GF-D8 (cell line): ENCODE measurements around the gene IQSEC1.

ENCODE experiments used
- DNase-seq: peaks from one replicate; lab custom pipeline; 2025; lab: John Stamatoyannopoulos, UW

IQSEC1 gene

DNA sequence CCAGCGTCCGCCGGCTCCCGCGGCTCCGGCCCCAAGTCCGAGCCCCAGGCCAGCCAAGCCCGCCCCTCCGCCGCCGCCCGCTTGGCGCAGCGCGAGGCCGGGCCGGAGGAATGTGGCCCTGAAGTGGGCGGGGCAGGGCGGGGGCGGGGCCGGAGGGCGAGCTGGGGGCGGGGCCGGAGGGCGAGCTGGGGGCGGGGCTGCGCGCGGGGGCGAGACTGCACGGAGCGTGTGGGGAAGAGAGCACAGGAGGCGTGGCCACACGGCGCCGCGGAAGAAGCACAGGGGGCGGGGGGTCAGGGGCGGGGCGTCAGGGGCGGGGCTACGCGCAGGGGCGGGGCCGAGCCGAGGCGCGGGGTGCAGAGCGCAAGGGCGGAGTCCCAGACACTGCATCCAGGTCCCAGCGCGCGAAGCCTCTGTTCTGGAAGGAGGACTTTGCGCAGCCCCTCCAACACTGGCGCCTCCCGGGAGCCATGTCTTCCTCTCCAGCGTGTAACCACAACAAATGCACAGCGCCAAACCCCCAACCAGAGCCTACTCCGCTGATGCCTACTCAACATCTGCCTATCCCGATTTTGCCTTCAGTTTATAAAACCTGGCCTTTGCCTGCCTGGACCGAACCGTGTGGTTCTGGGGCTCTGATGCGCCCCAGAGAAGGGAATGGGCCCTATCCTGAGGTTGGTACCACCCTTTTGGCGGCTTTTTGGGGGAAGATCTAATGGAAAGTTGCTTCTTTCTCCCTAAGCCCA is 105.5 kb downstream of the IQSEC1 start:
- DNase-seq = peak; percentile 54

DNA sequence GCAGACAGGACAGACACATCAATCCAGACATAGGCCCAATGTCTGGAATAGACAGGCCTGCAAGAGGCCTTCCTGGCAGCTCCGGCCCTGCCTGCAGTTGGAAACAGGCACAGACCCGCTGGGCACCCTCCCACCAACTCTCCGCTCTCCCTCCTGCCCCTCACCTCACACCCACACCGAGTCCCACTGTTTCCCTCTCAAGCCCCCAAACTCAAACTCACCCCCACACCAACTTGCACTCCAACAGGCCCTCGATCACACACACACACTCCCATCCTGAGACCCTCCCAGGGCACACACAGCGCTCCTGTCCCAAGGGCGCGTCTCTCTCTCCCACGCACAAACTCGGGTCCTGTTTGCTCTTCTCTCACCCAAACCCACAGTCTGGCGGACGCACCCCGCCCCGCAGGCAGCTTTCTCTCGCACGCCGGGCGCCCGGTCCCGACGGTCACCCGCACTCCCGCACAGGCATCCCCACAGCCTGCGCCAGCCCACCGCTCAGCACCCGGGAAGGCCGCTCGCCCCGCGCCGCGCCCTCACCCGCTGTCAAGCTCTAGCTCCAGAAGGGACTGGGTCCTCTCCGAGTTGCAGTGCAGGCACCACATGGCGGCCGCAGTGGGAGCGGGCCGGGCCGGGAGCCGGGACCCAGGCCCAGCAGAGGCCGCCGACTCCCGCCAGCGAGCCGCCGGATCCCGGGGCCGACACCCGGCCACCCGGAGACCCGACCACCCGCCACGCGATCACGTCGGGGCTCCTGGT is 106.2 kb downstream of the IQSEC1 start:
- no peak for DNase-seq

DNA sequence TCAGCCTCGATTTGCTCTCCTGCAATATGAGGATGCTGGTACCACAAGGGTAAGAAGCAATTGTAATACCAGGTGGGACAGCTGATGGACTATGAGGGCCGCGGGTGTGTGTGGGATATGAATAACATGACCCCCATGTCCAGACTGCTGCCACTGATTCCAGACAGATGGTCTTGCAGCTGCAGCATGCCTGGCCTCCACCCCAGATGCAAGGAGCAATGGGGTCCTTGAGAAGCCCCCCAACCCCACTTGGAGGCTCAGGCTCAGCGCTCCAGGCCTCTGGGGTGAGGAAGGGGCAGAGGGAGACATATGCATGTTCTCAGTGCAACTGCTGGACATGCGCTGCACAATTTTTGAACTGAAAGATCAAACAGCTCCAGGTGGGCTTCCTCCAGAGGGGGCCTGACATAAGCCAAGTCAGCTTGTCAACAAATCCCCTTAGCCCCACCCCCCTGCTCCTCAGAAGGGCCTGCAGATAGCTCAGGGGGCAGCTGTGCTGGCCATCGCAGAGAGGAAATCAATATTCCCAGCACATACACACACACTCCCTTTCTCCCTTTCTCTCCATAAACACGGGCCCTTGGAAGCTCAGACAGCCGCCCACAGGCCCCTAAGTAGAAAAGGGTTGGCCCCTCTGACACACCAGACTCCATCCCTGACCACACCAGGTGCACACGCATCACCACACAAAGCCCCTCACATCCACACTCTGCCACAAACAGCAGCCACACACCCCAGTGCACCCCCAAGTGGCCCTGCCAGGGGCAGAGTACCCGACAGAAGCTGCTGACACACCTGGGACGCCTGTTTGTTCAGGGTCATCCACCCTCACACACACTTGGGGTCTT is 107.0 kb downstream of the IQSEC1 start:
- DNase-seq = no peak

DNA sequence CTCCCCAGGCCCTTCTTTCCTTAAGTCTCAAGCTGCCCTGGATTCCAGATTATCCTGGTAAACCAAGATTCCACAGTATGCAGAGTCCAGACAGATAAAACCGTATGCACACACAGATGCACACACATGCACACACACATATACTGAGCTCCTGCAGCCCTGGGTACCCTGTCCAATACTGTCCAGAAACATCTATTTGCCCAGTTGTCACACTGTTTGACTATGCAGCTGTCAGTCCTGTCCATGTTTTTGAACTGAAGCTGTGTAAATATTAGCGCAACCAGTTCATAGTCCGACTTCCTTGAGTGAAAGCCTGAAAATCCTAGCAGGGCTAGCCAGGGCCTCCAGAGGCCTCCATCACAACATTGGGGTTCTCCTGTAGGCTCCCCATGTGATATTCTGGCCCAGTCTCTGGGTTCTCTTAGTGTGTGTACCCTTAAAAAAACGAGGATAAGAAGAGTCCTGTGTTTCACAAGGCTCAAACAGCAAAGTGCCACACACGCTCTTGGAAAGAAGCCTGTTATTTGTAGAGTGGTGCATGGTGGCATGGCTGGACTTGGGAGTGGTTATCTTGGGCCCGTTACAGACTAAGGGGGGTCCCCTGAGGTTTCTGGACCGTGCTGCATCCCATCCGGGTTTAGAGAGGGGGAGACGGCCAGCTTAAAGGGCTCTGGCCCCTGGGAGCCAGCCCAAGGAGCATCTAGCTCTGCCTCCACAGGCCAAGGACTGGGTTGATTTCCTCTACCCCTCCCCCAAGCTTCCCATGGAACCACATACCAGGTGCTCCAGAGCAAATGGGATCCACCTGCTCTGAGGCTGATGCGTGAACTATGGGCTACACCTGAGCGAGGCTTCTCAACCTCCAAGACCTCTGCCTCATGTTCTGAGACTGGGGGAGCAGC is 108.3 kb downstream of the IQSEC1 start:
- no peak for DNase-seq

DNA sequence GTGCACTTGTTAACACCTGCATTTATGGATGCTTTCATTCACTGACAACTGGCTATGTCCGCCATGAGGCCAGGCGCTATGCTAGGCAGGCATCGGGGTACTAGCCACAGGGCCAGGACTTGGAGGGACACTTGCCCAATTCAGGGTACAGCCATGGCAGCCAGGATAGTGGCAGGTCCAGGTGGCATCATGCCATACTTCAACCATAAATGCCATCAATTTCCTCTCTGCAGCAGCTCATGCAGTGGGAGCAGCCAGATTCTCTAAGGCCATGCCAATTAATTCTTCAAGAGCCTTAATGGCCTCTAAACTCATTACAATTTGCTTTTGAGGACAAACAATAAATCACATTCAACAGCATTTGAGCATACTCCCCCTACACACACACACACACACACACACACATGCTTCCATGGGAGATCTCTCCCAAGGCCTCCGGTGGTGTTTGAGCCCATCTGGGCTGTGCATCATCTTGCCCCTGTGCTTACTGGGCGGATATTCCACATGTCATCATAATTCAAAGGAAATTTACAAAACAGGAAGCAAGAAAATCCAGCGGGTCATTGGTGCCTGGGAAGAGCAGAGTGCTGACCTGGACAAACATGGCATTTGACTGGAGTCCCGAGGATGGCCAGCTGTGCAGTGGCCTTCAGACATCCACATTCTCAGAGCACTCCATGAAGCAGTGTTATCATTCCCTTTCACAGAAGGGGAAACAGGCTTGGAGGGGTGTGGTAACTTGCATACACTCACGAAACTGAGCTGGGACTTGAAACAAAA is 109.1 kb downstream of the IQSEC1 start:
- DNase-seq = no peak

DNA sequence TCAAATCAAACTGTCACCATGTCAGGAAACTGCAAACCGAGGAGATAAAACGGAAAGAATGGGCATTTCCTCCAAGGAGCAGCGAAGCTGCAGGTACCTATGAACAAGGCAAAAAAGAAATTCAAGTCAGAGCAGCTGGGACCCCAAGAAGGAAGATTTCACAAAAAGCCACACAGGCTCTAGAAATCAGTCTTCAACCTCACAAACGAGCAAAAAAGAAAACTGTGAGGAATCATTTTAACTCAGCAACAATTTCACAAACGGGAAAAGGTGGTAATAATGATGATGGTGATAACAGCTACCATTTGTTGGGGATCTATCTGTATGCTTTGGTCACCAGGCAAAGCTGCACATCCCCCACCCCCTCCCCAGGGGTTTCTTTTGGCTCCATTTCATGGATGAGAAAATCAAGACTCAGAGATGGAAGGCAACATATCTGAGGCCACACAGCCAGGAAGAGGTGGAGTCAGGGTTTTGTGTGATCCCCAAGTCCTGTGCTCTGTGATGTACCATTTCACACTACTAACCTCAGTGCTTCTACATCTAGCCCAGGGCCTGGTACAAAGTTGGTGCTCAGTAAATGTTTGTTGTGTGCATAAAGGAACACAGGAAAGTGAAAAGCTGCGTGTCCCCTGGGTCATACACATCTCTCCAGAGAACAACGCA is 109.9 kb downstream of the IQSEC1 start:
- no peak for DNase-seq

DNA sequence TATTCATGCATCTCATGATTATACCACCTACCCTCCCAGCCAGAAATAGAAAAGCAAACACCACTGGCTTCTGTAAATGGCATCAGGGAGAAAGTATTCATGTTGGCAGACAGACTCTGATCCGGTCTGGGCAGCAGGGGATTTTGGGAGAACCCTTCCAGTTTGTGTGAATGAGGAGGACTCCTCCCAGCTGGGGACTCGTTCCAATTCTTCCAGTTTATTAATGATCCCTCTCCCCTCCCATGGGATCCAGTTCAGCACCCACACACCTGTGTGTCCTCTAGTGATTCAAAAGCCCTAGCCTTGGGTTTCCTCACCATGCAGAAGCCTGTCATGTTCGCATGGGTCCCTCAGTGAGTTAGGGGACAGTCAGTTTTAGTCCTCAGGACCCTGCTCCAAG is 110.9 kb downstream of the IQSEC1 start:
- no peak for DNase-seq

DNA sequence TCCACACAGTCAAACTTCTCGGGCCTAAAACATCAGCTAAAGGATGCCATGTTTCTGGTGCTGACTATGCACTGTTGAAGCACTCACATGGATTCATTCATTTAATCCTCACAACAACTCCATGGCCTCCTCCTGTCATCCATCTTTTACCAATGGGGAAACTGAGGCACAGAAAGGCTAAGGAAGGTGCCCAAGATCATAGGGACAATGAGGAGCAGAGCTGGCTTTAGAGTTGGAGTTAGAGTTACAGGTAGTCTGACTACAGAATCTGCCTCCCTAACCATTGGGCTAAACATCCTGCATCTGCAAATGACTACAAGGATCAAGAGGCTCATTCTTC is 111.6 kb downstream of the IQSEC1 start:
- DNase-seq = no peak

DNA sequence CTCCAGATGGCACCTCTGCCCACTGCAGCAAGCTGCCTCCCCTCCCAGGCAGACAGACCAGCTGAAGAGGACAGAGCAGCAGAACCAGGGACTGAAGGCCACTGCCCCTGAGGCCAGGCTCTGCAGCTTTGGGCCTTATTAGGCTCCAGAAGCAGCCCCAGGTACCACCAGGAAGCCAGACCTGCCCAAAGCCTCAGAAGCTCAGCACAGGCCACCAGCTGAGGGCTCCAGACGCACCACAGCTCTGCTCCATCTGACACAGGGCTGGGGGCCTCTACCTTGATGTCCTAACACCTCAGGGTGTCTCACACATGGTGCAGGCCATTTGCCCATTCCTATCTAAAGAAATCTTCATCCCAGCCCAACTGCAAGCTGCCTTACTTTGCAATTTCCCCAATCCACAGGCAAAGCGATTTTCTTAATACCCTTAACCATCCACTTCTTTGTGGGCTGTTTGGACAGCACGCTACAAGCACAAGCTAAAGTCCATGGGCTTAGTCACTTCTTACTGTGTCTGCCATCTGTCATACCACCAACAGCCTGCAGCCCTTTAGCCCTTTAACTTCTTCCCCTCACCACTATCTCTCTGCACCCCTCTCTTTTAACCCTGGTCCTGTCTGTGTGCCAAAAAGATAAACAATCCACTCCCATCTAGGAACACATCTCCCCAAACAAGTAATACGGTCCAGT is 112.1 kb downstream of the IQSEC1 start:
- no peak for DNase-seq

DNA sequence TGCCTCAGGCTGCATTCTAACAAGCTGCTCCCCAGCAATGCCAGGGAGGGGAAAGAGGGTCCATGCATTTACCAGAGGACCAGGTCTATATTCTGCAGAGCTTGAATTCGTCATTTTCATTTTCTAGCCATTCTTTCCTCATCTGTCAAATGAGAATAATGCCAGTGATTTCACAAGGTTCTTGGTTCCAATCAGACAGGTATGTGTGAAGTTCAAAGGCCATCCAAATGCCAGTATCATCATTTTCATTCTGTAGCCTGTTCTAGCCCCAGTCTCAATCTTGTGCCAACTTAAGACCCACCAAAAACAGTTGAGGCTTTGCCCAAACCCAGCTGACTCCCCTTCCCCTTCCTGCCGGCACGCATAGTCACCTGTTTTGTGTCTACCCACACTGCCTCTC is 112.7 kb downstream of the IQSEC1 start:
- no peak for DNase-seq

DNA sequence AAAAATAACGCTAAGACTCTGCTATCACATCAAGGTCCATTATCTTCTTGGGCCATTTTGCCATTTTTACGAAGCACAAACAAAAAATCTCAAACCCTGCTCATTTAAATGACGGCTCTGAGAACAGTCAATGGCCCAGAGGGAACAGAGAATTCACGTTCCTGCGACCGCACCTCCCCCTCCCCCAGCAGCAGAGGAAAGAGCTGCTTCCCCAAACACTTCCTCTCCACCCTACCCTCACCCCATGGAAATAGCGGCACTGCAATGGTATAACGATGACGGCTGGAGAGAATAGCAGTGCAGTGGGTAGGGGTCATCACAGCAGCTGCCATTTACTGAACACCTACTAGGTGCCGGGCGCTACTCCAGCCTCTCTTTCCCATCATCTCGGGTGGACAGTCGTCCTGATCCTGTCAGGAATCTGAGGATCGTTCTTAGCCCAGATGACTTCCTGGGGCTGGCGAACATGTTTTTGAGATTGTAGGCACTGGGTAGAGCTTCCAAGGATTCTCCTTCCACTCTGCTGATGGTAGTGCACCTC is 113.3 kb downstream of the IQSEC1 start:
- peak; percentile 36 for DNase-seq

DNA sequence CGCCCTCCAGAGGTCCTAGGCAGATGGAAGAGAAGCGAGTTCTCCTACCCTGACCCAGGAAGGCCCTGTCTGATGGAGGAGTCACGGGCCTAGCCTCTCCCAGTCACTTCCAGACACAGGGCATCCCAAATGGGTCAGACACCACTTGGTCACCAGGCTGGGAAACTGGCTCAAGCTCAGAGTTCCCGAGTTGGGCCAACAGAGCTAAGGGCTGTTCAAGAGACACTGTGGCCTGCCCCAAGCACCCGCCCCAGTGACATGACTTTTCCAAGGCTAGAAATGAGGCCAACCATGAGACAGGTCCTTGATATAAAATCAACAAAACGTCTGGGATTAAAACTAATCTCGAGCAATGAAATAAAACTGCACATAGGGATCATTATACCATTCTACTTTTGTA is 113.8 kb downstream of the IQSEC1 start:
- no peak for DNase-seq

DNA sequence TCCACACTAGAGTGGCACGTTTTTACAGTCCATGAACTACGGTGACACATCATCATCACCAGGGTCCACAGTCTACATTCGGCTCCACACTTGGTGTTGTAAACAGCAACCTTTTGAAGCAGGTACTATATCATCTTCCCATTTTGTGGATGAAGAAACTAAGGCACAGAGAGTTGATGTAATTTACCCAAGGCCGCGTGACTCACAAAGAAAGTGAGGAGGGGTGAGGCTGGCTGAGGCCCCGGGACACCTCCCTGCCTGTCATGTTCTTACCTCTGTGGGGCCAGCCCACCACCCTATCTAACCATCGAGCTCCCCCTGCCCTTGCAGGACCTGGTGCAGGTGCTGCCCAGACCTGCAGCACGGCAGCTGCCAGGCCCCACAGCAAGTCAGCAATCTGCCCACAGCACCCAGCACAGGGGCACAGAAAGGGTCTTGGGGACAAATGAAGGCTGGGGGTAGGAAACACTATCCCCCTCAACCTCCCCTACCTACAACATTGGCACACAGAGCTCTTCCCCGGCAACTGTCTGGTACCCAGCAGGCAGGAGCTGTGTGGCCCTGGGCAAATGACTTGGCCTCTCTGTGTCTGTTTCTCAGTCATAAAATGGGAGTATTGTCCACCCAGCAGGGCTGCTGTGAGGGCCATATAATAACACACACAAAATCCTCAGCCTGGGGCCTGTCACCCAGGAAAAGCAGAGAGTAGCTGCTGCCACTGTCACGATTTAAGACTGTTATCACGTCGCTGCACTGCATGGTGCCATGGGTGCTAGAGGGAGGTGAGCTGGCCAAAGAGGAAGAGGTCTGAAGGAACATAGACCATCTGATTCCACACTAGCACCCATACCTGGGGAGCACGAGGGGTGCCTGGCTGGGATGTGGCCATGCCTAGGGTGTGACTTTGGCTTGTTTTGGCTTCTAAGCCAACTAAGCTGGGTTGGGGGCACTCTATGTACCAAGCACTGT is 115.1 kb downstream of the IQSEC1 start:
- DNase-seq = no peak

DNA sequence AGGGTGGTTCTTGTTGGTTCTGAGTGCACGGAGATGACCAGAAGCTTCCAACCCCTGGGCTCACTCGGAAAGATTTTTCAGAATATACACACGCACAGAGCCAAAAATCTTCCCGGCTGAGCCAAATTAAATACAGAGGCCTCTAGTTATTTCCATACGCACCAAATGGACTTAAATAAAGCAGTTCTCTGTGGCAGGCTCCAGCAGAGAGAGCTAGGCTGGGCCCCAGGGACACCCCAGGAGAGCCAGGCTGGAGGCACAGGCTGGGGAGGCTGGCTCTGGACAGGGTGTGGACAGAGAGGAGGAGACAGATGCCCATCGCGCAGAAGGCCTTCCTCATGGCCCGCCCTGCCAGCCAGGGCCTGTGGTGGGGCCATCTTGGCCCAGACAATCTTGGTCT is 115.9 kb downstream of the IQSEC1 start:
- DNase-seq = no peak

DNA sequence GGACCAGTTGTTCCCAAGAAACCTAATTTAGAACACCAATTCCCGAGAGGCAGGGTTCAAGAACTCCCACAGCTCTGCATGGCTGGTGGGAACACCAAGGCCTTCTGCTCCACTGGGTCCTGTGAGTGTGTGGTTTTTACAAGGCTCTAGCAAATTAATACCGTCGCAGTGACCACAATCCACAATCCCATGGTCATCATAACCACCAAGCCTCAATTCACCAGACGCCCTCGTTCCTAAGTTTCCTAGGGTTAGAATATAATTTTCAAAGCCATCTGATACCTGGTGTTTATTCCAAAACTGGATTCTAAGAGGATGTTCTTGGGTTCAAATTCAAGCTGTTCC is 116.9 kb downstream of the IQSEC1 start:
- no peak for DNase-seq

DNA sequence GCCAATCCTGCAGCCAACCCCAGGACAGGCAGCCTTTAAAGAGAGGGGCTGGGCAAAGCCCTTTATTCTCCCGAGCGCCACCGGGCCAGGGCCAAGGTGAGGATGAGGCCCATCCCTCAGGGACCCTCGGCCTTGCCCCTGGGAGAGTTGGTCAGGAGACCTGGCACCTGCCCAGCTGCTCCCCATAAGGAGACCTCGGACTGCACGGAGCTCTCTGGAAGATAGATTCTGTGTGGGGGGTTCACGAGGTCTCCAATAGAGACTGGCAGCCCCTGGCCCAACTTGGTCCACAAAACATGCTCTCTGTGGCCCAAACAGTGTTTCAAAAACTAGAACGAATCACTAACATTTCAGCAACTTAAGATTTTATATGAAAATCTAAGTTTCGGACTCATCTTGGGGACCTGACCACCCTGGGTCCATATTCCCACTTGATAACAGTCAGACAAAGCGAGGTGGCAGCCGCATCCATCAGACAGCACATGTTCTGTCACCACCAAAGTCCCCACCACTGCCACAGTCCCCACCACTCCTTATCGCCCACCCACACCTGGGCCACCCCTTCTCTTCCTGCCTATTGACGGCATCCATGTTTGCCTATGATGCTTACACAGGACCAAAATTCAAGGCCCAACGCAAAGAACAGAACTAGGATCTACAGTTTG is 117.4 kb downstream of the IQSEC1 start:
- DNase-seq = no peak

DNA sequence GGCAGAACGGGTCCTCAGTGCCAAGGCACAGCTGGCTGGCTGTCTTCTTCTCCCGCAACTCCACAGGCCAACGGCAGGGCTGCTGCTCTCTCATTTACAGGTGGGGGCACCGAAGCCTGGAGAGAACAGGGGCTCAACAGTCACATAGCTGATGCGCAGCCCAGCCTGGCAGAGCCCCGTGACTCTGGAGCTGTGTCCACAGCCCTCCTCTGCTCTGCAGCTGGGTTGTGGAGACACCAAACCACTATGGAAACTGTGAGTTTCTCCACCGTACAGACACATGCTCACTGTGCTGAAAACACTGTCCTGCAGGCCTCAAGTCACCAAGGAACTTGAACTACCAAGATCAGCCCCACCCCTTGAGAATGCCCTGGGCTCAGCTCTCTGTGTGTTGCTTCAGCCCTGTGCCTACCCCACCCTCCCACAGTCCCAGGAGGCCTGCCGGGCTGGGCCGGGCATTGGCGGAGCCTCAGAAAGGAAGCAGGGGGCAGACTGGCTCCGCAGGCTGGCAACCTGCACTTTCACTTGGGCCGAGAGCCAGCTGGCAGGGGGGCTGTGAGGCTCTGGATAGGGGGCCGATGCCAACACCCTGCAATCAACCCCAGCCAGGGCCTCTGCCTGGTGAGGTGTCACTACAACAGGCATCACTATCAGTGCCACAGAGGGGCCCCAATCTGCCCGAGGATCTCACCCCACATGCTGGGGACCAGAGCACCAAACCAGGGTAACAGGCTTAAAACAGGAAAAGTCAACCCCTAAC is 118.2 kb downstream of the IQSEC1 start:
- peak; percentile 81 for DNase-seq
